ENCODE measurements around the gene RBPJ. TPM values are rescaled to one million over a fixed set of nuclear protein-coding genes. Genes with fewer than 3 reads are reported as not detected.

Gene RBPJ
- total RNA-seq, 6 experiments from 2014 or later = 60.9 to 71.7 (median 69.0) TPM

DNA sequence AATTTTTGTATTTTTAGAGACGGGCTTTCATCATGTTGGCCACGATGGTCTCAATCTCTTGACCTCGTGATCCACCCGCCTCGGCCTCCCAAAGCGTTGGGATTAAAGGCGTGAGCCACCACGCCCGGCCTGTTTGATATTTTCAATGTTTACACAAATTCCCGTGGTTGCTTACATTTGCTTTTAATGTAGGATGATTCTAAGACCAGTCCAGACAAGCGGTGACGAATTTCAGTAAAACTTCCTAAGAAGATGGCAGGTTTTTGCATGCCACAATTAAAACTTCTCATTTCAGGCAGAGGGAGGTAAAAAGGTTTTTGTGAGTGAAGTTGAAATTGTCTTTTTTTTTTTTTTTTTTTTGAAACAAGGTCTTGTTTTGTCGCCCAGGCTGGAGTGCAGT is 41.4 kb upstream of the RBPJ start:
- Mint-ChIP-seq H3K27me3 (ENCODE audit: insufficient read depth) (no peaks in the 10 kb centered on the region; the same call in 1 of the 2 replicates), H3K36me3 (ENCODE audit: low read depth) (no peaks in the 10 kb centered on the region), H3K4me3 (no peak overlapping the region), H3K4me1 (ENCODE audit: low read depth) (peaks cover 17% of the 10 kb centered on the region), H3K9me3 (no peaks in the 10 kb centered on the region), H3K27ac (no peak overlapping the region)
- DNase-seq = no peak
- TF ChIP-seq, protein P1, sequence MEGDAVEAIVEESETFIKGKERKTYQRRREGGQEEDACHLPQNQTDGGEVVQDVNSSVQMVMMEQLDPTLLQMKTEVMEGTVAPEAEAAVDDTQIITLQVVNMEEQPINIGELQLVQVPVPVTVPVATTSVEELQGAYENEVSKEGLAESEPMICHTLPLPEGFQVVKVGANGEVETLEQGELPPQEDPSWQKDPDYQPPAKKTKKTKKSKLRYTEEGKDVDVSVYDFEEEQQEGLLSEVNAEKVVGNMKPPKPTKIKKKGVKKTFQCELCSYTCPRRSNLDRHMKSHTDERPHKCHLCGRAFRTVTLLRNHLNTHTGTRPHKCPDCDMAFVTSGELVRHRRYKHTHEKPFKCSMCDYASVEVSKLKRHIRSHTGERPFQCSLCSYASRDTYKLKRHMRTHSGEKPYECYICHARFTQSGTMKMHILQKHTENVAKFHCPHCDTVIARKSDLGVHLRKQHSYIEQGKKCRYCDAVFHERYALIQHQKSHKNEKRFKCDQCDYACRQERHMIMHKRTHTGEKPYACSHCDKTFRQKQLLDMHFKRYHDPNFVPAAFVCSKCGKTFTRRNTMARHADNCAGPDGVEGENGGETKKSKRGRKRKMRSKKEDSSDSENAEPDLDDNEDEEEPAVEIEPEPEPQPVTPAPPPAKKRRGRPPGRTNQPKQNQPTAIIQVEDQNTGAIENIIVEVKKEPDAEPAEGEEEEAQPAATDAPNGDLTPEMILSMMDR (IDR thresholded peaks at IDR 0.05) = no peak

DNA sequence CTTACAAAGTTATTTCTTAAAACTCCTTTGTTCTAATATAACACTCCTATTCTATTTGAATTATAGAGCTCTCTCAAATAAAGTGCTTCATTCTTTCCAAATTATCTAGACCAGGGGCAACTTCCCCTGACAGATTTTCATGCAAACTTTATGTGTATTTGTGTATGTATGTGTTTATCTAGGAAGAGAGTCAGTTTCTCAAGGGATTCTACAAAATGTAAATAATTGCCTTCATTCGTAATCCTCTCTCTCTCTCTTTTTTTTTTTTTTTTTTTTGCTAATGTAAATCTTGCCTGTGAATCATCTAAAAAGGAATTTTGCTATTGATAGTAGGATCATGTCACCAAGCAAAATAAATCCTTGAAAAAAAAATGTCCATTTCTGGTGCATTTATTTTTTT is 38.9 kb upstream of the RBPJ start:
- Mint-ChIP-seq H3K9me3 (no peaks in the 10 kb centered on the region), H3K4me1 (ENCODE audit: low read depth) (peaks cover 18% of the 10 kb centered on the region), H3K27me3 (ENCODE audit: insufficient read depth) (no peaks in the 10 kb centered on the region), H3K4me3 (peak overlapping the region; percentile 20; the same call in 1 of the 2 replicates), H3K36me3 (ENCODE audit: low read depth) (no peaks in the 10 kb centered on the region), H3K27ac (no peak overlapping the region; the same call in 1 of the 2 replicates)
- TF ChIP-seq, protein P1 (IDR thresholded peaks at IDR 0.05) = no peak
- no peak for DNase-seq

DNA sequence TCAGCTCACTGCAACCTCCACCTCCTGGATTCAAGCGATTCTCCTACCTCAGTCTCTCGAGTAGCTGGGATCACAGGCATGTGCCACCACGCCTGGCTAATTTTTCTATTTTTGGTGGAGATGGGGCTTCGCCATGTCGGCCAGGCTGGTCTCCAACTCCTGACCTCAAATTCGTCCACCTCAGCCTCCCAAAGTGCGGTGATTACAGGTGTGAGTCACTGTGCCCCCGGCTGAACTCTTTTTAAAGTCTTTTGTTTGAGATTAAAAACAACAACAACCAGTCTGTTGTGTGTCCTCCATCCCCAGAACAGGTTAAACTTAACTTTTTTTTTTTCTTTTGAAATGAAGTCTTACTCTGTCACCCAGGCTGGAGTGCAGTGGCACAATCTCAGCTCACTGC is 36.3 kb upstream of the RBPJ start:
- Mint-ChIP-seq H3K4me3 (no peak overlapping the region), H3K27ac (no peak overlapping the region), H3K36me3 (ENCODE audit: low read depth) (no peaks in the 10 kb centered on the region), H3K27me3 (ENCODE audit: insufficient read depth) (no peaks in the 10 kb centered on the region), H3K9me3 (no peaks in the 10 kb centered on the region), H3K4me1 (ENCODE audit: low read depth) (peaks cover 44% of the 10 kb centered on the region)
- no peak for DNase-seq
- TF ChIP-seq, protein P1 (IDR thresholded peaks at IDR 0.05) = no peak

DNA sequence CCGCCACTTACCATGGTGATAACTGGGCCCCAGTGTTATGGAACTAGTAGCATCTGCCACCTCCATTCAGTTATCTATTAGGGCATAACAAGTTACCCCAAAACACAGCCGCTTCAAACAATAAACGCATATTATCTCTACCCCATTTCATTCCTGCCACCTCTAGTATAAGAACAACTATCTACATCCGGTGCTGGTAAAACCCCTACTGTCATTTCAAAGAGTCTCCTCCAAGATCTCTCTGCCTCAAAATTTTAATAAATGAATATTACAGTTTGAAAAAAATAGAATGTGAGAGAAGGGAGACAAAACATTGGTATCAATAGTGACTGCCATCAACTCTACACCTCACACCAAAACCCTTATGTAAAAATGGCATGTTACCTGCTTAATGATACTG is 35.5 kb upstream of the RBPJ start:
- TF ChIP-seq, protein P1 (IDR thresholded peaks at IDR 0.05) = no peak
- no peak overlapping the region for H3K4me3 Mint-ChIP-seq

DNA sequence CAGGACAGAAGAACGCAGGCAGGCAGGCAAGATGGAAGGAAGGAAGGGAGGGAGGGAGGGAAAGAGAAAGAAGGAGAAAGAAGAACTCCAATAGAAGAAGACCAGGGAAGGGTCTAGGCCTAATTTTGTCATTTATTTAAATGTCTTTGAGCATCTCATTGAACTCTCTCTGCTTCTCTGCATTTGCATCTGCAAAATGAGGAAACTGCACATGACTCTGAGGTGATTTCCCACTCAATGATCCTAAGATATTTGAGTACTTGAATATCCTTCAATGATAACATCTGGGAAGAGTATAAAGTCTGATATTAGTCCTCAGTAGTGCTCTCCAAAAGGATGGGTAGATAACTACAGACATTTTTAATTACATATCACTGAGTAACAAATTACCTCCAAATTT is 33.1 kb upstream of the RBPJ start:
- no peaks in the 10 kb centered on the region for H3K9me3 Mint-ChIP-seq
- no peak overlapping the region for H3K4me3 Mint-ChIP-seq
- H3K4me1 Mint-ChIP-seq (ENCODE audit: low read depth) = peaks cover 38% of the 10 kb centered on the region
- peak overlapping the region; percentile 89 for H3K27ac Mint-ChIP-seq
- H3K36me3 Mint-ChIP-seq (ENCODE audit: low read depth) = no peaks in the 10 kb centered on the region
- no peak for DNase-seq
- TF ChIP-seq, protein P1 (IDR thresholded peaks at IDR 0.05) = no peak
- no peaks in the 10 kb centered on the region for H3K27me3 Mint-ChIP-seq (ENCODE audit: insufficient read depth)

More for the DNA sequence above, 35.5 kb upstream of the RBPJ start:
- no peaks in the 10 kb centered on the region for H3K9me3 Mint-ChIP-seq
- DNase-seq = no peak
- H3K4me1 Mint-ChIP-seq (ENCODE audit: low read depth) = peaks cover 49% of the 10 kb centered on the region
- no peaks in the 10 kb centered on the region for H3K36me3 Mint-ChIP-seq (ENCODE audit: low read depth)
- H3K27ac Mint-ChIP-seq = no peak overlapping the region
- no peaks in the 10 kb centered on the region for H3K27me3 Mint-ChIP-seq (ENCODE audit: insufficient read depth)
